Measurements from ENCODE around the gene COX5A. TPM values are rescaled to one million over a fixed set of nuclear protein-coding genes. Genes with fewer than 3 reads are reported as not detected.
A peak's percentile ranks its signal among the peaks of the same experiment; 100 is the strongest.

The COX5A gene
- total RNA-seq, 4 donors from 2014 or later = 58.6 to 86.2 (median 75.5) TPM

- Histone ChIP-seq H3K4me1 (peaks cover 20 to 22% (median 22%) of the 10 kb centered on the region in 4 donors), H3K4me3 (no peak overlapping the region), H3K9me3 (no peaks in the 10 kb centered on the region), H3K27ac (replicated peaks in 1 of 4) (no peak overlapping the region), H3K27me3 (no peaks in the 10 kb centered on the region), H3K36me3 (peaks cover 0 to 65% (median 29%) of the 10 kb centered on the region in 4 donors)
- no peak for DNase-seq (ENCODE audit: extremely low spot score)
- intact Hi-C loops (cut with DNase I) = no loop called here
- no peak for TF ChIP-seq CTCF (IDR thresholded peaks at IDR 0.05)
- 74% methylated on average over 3 of the region's 3 CpGs for WGBS
Measured at GRCh38 chr15:74893627-74894026, 44.2 kb downstream of the COX5A start.

DNA sequence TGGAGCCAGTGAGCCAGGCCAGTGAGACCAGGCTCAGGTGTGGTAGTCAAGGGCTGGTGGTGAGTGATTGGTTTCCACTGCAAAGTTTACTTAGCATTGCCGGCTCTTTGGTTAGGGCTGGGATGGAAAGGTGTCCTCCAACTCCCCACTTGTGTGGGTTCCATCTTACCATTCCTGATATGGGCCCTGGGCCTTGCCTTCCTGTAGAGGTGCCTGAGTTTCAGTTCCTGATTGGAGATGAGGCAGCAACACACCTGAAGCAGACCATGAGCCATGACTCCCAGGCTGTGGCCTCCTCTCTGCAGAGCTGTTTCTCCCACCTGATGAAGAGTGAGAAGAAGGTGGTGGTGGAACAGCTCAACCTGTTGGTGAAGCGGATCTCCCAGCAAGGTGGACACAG is 44.9 kb downstream of the COX5A start:
- no peak for DNase-seq (ENCODE audit: extremely low spot score)
- no peak for TF ChIP-seq CTCF (IDR thresholded peaks at IDR 0.05)
- TF ChIP-seq POLR2A (IDR thresholded peaks at IDR 0.05; ENCODE audit: low read depth) = no peak
- TF ChIP-seq POLR2AphosphoS5 (IDR thresholded peaks at IDR 0.05) = no peak
- TF ChIP-seq EP300 (IDR thresholded peaks at IDR 0.05) = no peak
- H3K4me3 ChIP-seq = no peak overlapping the region
- no peak overlapping the region for H3K27ac ChIP-seq (replicated peaks in 1 of 4)
- 92% methylated on average over 2 of the region's 2 CpGs for WGBS
- intact Hi-C loops (cut with DNase I) = no loop called here
- peaks cover 0 to 58% (median 26%) of the 10 kb centered on the region in 4 donors for H3K36me3 ChIP-seq
- H3K4me1 ChIP-seq = peaks cover 21 to 24% (median 22%) of the 10 kb centered on the region in 4 donors
- H3K9me3 ChIP-seq = no peaks in the 10 kb centered on the region
- H3K27me3 ChIP-seq = no peaks in the 10 kb centered on the region

DNA sequence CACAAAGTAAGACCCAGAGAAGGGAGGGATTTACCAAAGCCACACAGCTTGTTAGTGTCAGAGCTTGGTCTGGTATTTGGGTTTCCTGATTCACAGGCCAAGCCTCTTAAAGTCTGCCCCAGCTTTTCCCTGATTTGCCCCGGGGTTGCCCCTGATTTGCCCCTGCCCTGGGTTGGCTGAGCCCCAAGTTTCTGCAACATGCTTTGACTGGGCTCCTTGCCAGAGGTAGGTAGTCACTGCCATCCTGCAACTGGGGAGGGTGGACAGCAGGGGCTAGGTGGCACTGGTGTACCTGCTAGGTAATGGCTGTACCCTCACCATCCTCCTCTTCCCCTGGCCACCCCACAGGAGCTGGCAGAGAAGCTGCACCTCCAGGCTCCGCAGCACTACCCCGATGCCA is 45.6 kb downstream of the COX5A start:
- H3K36me3 ChIP-seq = peaks cover 0 to 52% (median 26%) of the 10 kb centered on the region in 4 donors
- H3K27ac ChIP-seq (replicated peaks in 1 of 4) = no peak overlapping the region
- TF ChIP-seq POLR2A (IDR thresholded peaks at IDR 0.05; ENCODE audit: low read depth) (no peak), EP300 (IDR thresholded peaks at IDR 0.05) (no peak), CTCF (IDR thresholded peaks at IDR 0.05) (no peak), POLR2AphosphoS5 (IDR thresholded peaks at IDR 0.05) (no peak)
- no peaks in the 10 kb centered on the region for H3K27me3 ChIP-seq
- H3K4me1 ChIP-seq = peaks cover 17 to 24% (median 22%) of the 10 kb centered on the region in 4 donors
- no peaks in the 10 kb centered on the region for H3K9me3 ChIP-seq
- H3K4me3 ChIP-seq = no peak overlapping the region
- no peak for DNase-seq (ENCODE audit: extremely low spot score)
- intact Hi-C loops (cut with DNase I) = no loop called here
- 43% methylated on average over 1 of the region's 3 CpGs for WGBS

GRCh38 chr15:74891469-74891868 is 46.4 kb downstream of the COX5A start:
- Histone ChIP-seq H3K36me3 (peaks cover 0 to 44% (median 24%) of the 10 kb centered on the region in 4 donors), H3K27me3 (no peaks in the 10 kb centered on the region), H3K4me1 (peaks cover 14 to 24% (median 22%) of the 10 kb centered on the region in 4 donors), H3K27ac (replicated peaks in 1 of 4) (no peak overlapping the region), H3K4me3 (no peak overlapping the region), H3K9me3 (no peaks in the 10 kb centered on the region)
- no peak for DNase-seq (ENCODE audit: extremely low spot score)
- 85% methylated on average over 3 of the region's 3 CpGs for WGBS
- TF ChIP-seq POLR2AphosphoS5 (IDR thresholded peaks at IDR 0.05) = no peak
- intact Hi-C loops (cut with DNase I) = no loop called here

DNA sequence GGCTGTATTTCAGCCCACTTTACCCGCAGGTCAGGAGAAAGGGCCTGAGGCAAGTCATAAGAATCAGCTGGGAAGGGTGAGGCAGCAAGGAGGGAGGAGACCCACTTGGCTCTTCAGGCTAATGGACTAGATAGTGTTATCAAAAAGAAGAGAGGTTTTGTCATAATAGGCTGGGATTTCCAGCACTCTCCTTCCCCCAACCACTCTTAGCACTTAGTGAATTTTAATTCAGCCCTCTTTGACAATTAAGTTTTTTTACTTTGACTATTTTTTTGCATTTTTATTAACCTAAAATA is 47.3 kb downstream of the COX5A start:
- Histone ChIP-seq H3K27me3 (no peaks in the 10 kb centered on the region), H3K9me3 (no peaks in the 10 kb centered on the region), H3K4me3 (peak overlapping the region; percentile 73 to 97 (median 84)), H3K27ac (replicated peaks in 1 of 4) (peak overlapping the region; percentile 78 to 83 (median 80)), H3K36me3 (peaks cover 0 to 36% (median 21%) of the 10 kb centered on the region in 4 donors), H3K4me1 (peaks cover 14 to 24% (median 22%) of the 10 kb centered on the region in 4 donors)
- TF ChIP-seq POLR2AphosphoS5 (IDR thresholded peaks at IDR 0.05) = no peak
- no peak for TF ChIP-seq CTCF (IDR thresholded peaks at IDR 0.05)
- TF ChIP-seq POLR2A (IDR thresholded peaks at IDR 0.05; ENCODE audit: low read depth) = no peak
- no peak for TF ChIP-seq EP300 (IDR thresholded peaks at IDR 0.05)
- no peak for DNase-seq (ENCODE audit: extremely low spot score)
- intact Hi-C loops (cut with DNase I) = no loop called here
- WGBS = 0% methylated on average over 1 of the region's 1 CpG

Data from esophagus muscularis mucosa (tissue), 4 donors.